Measurements from ENCODE around the gene C2orf92. TPM values are rescaled to one million over a fixed set of nuclear protein-coding genes. Genes with fewer than 3 reads are reported as not detected.
A peak's percentile ranks its signal among the peaks of the same experiment; 100 is the strongest.

C2orf92 gene
- total and polyA plus RNA-seq, 4 donors, result 4.1 to 36.3 (median 10.3) TPM

DNA sequence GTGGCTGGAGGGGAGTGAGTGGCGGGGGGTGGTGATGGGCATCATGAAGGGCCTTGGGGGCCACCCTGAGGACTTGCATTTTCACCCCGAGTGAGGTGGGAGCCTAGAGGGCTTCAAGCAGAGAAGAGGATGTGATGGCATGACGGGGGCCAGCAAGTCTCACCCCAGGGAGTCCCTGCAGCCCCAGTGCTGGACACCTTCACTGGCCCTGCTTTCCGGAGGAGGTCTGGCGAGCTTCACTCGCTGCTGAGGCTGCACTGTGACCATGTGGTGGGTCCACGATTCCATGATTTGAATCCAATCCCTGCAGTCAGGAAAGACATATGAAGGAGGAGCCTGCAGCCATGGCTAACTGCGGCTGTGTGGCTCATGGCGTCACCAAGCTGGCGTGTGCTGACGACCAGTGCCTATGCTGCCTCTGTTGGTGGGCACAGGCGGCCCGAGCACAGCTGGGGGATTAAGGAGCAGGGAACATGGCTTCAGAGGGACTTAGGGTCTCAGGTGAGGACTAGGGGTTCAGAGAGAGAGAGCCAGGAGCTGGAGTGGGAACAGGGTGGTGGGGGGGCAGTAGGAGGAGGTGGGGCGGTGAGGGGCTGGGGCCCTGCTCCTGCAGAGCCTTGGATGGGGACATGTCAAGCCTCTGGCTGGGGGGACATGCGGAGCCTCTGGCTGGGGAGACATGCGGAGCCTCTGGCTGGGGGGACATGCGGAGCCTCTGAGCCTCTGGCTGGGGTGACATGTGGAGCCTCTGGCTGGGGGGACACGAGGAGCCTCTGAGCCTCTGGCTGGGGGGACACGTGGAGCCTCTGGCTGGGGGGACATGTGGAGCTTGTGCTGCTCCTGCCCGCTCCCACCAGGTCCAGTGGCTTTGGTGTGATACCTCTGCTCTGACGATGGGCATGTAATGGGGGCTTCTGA, 47.4 kb downstream of the C2orf92 start:
- Histone ChIP-seq H3K36me3 (ENCODE audit: control insufficient read depth in 1 of 2, insufficient read depth in 2 of 2, low read length in 1 of 2) (no peaks in the 10 kb centered on the region), H3K9me3 (ENCODE audit: control insufficient read depth, low read length) (no peaks in the 10 kb centered on the region), H3K27ac (ENCODE audit: low read depth in 1 of 2, low read length in 2 of 2) (no peak overlapping the region), H3K4me1 (ENCODE audit: control insufficient read depth in 1 of 2, insufficient read depth in 2 of 2, low read length in 2 of 2) (no peaks in the 10 kb centered on the region), H3K4me3 (ENCODE audit: low read length in 2 of 2) (no peak overlapping the region), H3K27me3 (ENCODE audit: control insufficient read depth in 1 of 2, insufficient read depth in 2 of 2, low read length in 1 of 2) (no peaks in the 10 kb centered on the region)
- WGBS, 2 donors, result 76 to 80% methylated on average over 19 to 21 of the region's 21 CpGs
- DNase-seq (peak in 1 of 2 donors; percentile 57), ATAC-seq (ENCODE audit: low FRiP score) (no peak)
- intact Hi-C loops (cut with DNase I), result no loop called here

DNA sequence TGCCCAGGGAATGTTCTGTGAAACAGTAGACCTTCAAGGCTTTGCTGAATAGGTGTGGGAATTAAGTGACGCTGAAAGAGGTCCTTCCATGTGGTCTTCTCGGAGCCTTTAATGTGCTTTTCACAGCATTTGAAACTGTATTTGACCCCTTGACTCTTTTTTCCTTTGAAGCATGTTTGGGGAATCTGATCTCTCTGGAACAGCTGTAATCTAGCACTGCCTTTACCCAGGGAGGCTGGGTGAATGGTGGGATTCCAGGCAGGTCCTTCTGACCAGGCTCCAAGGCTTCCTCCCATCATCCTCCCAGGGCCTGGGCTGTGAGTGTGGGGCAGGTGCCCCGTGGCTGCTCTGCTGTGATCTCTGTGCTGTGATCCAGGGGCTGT, 48.1 kb downstream of the C2orf92 start:
- no peaks in the 10 kb centered on the region for H3K36me3 ChIP-seq (ENCODE audit: control insufficient read depth in 1 of 2, insufficient read depth in 2 of 2, low read length in 1 of 2)
- 50 to 58% methylated on average over 3 of the region's 3 CpGs for WGBS, 2 donors
- DNase-seq, result no peak

DNA sequence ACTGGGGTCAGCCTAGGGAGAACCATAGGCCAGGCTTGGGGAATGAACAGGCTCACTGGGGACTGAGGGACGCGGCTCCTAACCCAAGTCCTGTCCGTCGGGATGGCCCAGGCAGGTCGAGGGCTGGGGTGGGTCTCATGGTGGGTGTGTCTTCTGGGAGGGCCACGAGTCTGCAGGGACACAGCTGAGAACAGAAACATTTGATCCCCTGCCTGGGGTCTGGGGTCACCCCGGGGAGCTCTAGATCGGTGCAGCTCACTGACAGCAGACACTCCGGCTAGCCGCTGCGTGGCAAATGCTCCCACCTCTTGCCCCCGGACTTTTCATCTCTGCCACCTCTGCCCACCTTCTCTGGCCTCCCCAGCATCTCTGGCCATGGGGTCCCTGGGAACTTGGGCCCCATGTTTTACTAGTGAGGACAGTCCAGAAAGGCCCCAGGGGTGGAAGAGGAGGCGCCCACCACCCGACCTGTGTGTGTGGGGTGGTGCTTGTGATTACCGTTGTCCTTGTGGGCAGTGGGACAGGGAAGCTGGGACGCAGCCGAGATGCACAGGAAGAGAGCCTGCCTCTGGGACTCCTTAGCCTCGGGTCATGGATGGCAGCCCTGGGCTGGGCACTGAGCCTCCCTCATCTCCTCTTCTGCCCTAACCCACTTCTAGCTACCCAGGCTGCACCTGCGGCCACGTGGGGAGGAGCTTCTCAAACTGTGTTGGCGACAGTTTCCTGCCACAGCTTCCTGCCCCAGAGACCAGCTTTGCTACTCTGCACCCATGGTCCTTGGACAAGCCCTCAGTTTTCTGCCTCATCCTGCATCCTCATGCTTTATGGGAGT, 48.8 kb downstream of the C2orf92 start:
- no peak overlapping the region for H3K27ac ChIP-seq (ENCODE audit: low read depth in 1 of 2, low read length in 2 of 2)
- WGBS, 2 donors, result 75 to 81% methylated on average over 21 of the region's 21 CpGs
- no peaks in the 10 kb centered on the region for H3K9me3 ChIP-seq (ENCODE audit: control insufficient read depth, low read length)
- no peak overlapping the region for H3K4me3 ChIP-seq (ENCODE audit: low read length in 2 of 2)
- peak in 1 of 2 donors; percentile 70 for DNase-seq
- no peaks in the 10 kb centered on the region for H3K4me1 ChIP-seq (ENCODE audit: control insufficient read depth in 1 of 2, insufficient read depth in 2 of 2, low read length in 2 of 2)
- no peaks in the 10 kb centered on the region for H3K36me3 ChIP-seq (ENCODE audit: control insufficient read depth in 1 of 2, insufficient read depth in 2 of 2, low read length in 1 of 2)
- no peaks in the 10 kb centered on the region for H3K27me3 ChIP-seq (ENCODE audit: control insufficient read depth in 1 of 2, insufficient read depth in 2 of 2, low read length in 1 of 2)
- ATAC-seq (ENCODE audit: low FRiP score), result peak; percentile 11
- intact Hi-C loops (cut with DNase I), result no loop called here

More for the DNA sequence above, 48.1 kb downstream of the C2orf92 start:
- intact Hi-C loops (cut with DNase I), result no loop called here
- Histone ChIP-seq H3K4me1 (ENCODE audit: control insufficient read depth in 1 of 2, insufficient read depth in 2 of 2, low read length in 2 of 2) (no peaks in the 10 kb centered on the region), H3K27ac (ENCODE audit: low read depth in 1 of 2, low read length in 2 of 2) (no peak overlapping the region), H3K9me3 (ENCODE audit: control insufficient read depth, low read length) (no peaks in the 10 kb centered on the region), H3K27me3 (ENCODE audit: control insufficient read depth in 1 of 2, insufficient read depth in 2 of 2, low read length in 1 of 2) (no peaks in the 10 kb centered on the region), H3K4me3 (ENCODE audit: low read length in 2 of 2) (no peak overlapping the region)
- ATAC-seq (ENCODE audit: low FRiP score), result no peak

GRCh38 chr2:97718942-97719341, 49.4 kb downstream of the C2orf92 start:
- Histone ChIP-seq H3K36me3 (ENCODE audit: control insufficient read depth in 1 of 2, insufficient read depth in 2 of 2, low read length in 1 of 2) (no peaks in the 10 kb centered on the region), H3K9me3 (ENCODE audit: control insufficient read depth, low read length) (no peaks in the 10 kb centered on the region), H3K4me1 (ENCODE audit: control insufficient read depth in 1 of 2, insufficient read depth in 2 of 2, low read length in 2 of 2) (no peaks in the 10 kb centered on the region), H3K27ac (ENCODE audit: low read depth in 1 of 2, low read length in 2 of 2) (no peak overlapping the region), H3K27me3 (ENCODE audit: control insufficient read depth in 1 of 2, insufficient read depth in 2 of 2, low read length in 1 of 2) (no peaks in the 10 kb centered on the region), H3K4me3 (ENCODE audit: low read length in 2 of 2) (no peak overlapping the region)
- DNase-seq (peak in 1 of 2 donors; percentile 38), ATAC-seq (ENCODE audit: low FRiP score) (no peak)
- intact Hi-C loops (cut with DNase I), result no loop called here
- WGBS, 2 donors, result 83 to 90% methylated on average over 3 of the region's 3 CpGs

DNA sequence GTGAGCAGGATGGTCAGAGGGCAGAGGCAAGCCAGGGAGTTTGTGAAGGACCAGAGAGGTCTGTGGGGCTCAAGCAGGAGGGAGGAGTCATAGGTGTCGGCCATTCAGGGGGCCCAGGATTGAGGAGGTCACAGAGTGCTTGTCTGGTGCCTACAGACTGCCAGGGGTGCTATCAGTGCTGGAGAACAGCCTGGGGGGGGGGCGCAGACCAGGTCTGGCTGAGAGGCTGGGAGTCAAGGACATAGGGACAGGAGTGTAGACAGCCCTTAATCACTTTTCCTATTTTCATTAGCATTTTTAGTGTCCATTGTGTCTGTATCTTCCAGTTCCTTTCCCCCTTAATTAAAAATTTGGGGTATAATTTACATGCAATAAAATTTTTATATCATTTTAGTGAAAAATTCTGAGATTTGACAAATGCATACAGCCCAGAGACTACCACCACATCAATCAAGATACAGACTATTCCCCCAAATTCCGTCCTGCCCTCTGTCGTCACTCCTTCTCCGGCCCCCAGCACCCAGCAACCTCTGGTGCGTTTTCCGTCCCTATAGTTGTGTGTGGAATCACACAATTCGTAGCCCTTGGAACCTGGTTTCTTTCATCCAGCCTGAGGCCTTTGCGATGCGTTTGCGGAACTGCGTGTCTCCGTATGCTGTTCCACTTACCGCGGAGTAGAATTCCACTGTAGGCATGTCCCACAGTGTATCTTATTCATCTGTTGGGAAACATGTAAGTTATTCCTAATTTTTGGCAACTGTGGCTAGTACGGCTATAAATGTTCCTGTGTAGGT, 50.0 kb downstream of the C2orf92 start:
- Histone ChIP-seq H3K9me3 (ENCODE audit: control insufficient read depth, low read length) (no peaks in the 10 kb centered on the region), H3K27ac (ENCODE audit: low read depth in 1 of 2, low read length in 2 of 2) (no peak overlapping the region), H3K4me1 (ENCODE audit: control insufficient read depth in 1 of 2, insufficient read depth in 2 of 2, low read length in 2 of 2) (no peaks in the 10 kb centered on the region), H3K36me3 (ENCODE audit: control insufficient read depth in 1 of 2, insufficient read depth in 2 of 2, low read length in 1 of 2) (no peaks in the 10 kb centered on the region), H3K4me3 (ENCODE audit: low read length in 2 of 2) (no peak overlapping the region), H3K27me3 (ENCODE audit: control insufficient read depth in 1 of 2, insufficient read depth in 2 of 2, low read length in 1 of 2) (no peaks in the 10 kb centered on the region)
- DNase-seq, result peak in 1 of 2 donors; percentile 62
- WGBS, 2 donors, result 89 to 91% methylated on average over 16 of the region's 16 CpGs
- no peak for ATAC-seq (ENCODE audit: low FRiP score)
- intact Hi-C loops (cut with DNase I), result no loop called here

- no peaks in the 10 kb centered on the region for H3K36me3 ChIP-seq (ENCODE audit: control insufficient read depth in 1 of 2, insufficient read depth in 2 of 2, low read length in 1 of 2)
- intact Hi-C loops (cut with DNase I), result no loop called here
- H3K27me3 ChIP-seq (ENCODE audit: control insufficient read depth in 1 of 2, insufficient read depth in 2 of 2, low read length in 1 of 2), result no peaks in the 10 kb centered on the region
- no peaks in the 10 kb centered on the region for H3K9me3 ChIP-seq (ENCODE audit: control insufficient read depth, low read length)
- ATAC-seq (ENCODE audit: low FRiP score) (no peak), DNase-seq (no peak)
- no peak overlapping the region for H3K27ac ChIP-seq (ENCODE audit: low read depth in 1 of 2, low read length in 2 of 2)
- 62 to 64% methylated on average over 2 of the region's 2 CpGs for WGBS, 2 donors
- H3K4me3 ChIP-seq (ENCODE audit: low read length in 2 of 2), result no peak overlapping the region
- H3K4me1 ChIP-seq (ENCODE audit: control insufficient read depth in 1 of 2, insufficient read depth in 2 of 2, low read length in 2 of 2), result no peaks in the 10 kb centered on the region
Measured at GRCh38 chr2:97720746-97721145, 51.2 kb downstream of the C2orf92 start.

GRCh38 chr2:97722227-97722626, 52.7 kb downstream of the C2orf92 start:
- Histone ChIP-seq H3K4me3 (ENCODE audit: low read length in 2 of 2) (no peak overlapping the region), H3K36me3 (ENCODE audit: control insufficient read depth in 1 of 2, insufficient read depth in 2 of 2, low read length in 1 of 2) (no peaks in the 10 kb centered on the region), H3K4me1 (ENCODE audit: control insufficient read depth in 1 of 2, insufficient read depth in 2 of 2, low read length in 2 of 2) (no peaks in the 10 kb centered on the region), H3K27me3 (ENCODE audit: control insufficient read depth in 1 of 2, insufficient read depth in 2 of 2, low read length in 1 of 2) (no peaks in the 10 kb centered on the region), H3K9me3 (ENCODE audit: control insufficient read depth, low read length) (no peaks in the 10 kb centered on the region), H3K27ac (ENCODE audit: low read depth in 1 of 2, low read length in 2 of 2) (no peak overlapping the region)
- 64 to 68% methylated on average over 6 of the region's 6 CpGs for WGBS, 2 donors
- DNase-seq (no peak), ATAC-seq (ENCODE audit: low FRiP score) (no peak)
- intact Hi-C loops (cut with DNase I), result no loop called here

Data from aorta (tissue), 5 donors.